PFSK-1 (cell line): ENCODE data around the gene TNFSF4.

Experiments used
- FOXP2 ChIP-seq: optimal IDR thresholded peaks from 2 replicates; pipeline ENCODE3; 2011; ENCODE audit warnings: borderline replicate concordance, control low read depth, inconsistent platforms; ENCODE audit not compliant: insufficient read depth; ENCODE audit errors: extremely low read length, extremely low read depth
- POLR2AphosphoS5 ChIP-seq: IDR thresholded peaks from 2 replicates; pipeline ENCODE4 v1.6.1; 2012; ENCODE audit warnings: low read depth, mild to moderate bottlenecking, control low read depth, low read length, moderate library complexity
- SIN3A ChIP-seq: IDR thresholded peaks from 2 replicates; pipeline ENCODE4 v1.6.1; 2012; ENCODE audit warnings: mild to moderate bottlenecking, low read length, moderate library complexity, borderline replicate concordance; ENCODE audit not compliant: insufficient read depth
- TAF1 ChIP-seq: IDR thresholded peaks from 2 replicates; pipeline ENCODE4 v1.6.1; 2012; ENCODE audit warnings: low read length, control low read depth, borderline replicate concordance; ENCODE audit not compliant: insufficient read depth
- TF ChIP-seq, protein P1 (sequence below), 2 experiments: IDR thresholded peaks; 2 replicates each; pipeline versions ENCODE4 v1.6.1 to v1.8.0; 2011 to 2012; ENCODE audit warnings: low read depth in 2 of 2, low read length in 2 of 2, control low read depth in 1 of 2, inconsistent platforms in 1 of 2, mild to moderate bottlenecking in 1 of 2, moderate library complexity in 1 of 2; ENCODE audit not compliant: insufficient read depth in 1 of 2

GRCh38 chr1:173208868-173209267 lies 1.7 kb upstream of the TNFSF4 start:
- TF ChIP-seq, protein P1, sequence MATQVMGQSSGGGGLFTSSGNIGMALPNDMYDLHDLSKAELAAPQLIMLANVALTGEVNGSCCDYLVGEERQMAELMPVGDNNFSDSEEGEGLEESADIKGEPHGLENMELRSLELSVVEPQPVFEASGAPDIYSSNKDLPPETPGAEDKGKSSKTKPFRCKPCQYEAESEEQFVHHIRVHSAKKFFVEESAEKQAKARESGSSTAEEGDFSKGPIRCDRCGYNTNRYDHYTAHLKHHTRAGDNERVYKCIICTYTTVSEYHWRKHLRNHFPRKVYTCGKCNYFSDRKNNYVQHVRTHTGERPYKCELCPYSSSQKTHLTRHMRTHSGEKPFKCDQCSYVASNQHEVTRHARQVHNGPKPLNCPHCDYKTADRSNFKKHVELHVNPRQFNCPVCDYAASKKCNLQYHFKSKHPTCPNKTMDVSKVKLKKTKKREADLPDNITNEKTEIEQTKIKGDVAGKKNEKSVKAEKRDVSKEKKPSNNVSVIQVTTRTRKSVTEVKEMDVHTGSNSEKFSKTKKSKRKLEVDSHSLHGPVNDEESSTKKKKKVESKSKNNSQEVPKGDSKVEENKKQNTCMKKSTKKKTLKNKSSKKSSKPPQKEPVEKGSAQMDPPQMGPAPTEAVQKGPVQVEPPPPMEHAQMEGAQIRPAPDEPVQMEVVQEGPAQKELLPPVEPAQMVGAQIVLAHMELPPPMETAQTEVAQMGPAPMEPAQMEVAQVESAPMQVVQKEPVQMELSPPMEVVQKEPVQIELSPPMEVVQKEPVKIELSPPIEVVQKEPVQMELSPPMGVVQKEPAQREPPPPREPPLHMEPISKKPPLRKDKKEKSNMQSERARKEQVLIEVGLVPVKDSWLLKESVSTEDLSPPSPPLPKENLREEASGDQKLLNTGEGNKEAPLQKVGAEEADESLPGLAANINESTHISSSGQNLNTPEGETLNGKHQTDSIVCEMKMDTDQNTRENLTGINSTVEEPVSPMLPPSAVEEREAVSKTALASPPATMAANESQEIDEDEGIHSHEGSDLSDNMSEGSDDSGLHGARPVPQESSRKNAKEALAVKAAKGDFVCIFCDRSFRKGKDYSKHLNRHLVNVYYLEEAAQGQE (IDR thresholded peaks at IDR 0.05; ENCODE audit: insufficient read depth in 1 of 2, low read depth in 2 of 2, low read length in 2 of 2) = no peak
- no peak for TF ChIP-seq TAF1
- TF ChIP-seq FOXP2 = no peak
- TF ChIP-seq POLR2AphosphoS5 = no peak
- TF ChIP-seq SIN3A = no peak
